Breast epithelium (tissue), 4 donors: ENCODE measurements around the gene EPB41L1. TPM values are rescaled to one million over a fixed set of nuclear protein-coding genes. Genes with fewer than 3 reads are reported as not detected.

Experiments used
- DNase-seq, 2 donors: peaks; one replicate each; pipeline ENCODE4 v3.0.0-alpha.2; 2019; ENCODE audit warnings: low spot score in 2 of 2
- H3K27ac ChIP-seq, 2 donors: fragments of 200-600 bp; sonication (generic) in 1 of 2; one replicate each; pipeline ENCODE4 v1.5.1; 2016 to 2019; ENCODE audit warnings: mild to moderate bottlenecking in 1 of 2
- H3K27me3 ChIP-seq, 2 donors: fragments of 200-600 bp; sonication (generic) in 1 of 2; one replicate each; pipeline versions ENCODE4 v1.5.1 to v1.6.0; 2017 to 2019; ENCODE audit warnings: control low read depth in 1 of 2, mild to moderate bottlenecking in 1 of 2
- H3K36me3 ChIP-seq: fragments of 200-600 bp; one replicate; pipeline ENCODE4 v1.5.1; 2019
- H3K4me1 ChIP-seq, 2 donors: fragments of 200-600 bp; sonication (generic); one replicate each; pipeline ENCODE4 v1.5.1; 2016 to 2019; ENCODE audit warnings: control low read depth in 1 of 2
- H3K4me3 ChIP-seq, 3 donors: fragments of 200-600 bp; sonication (generic); 1 replicate in 2 of 3; 2 replicates in 1 of 3; pipeline ENCODE4 v1.5.1; 2016 to 2019; ENCODE audit warnings: mild to moderate bottlenecking in 3 of 3, moderate library complexity in 2 of 3
- H3K9me3 ChIP-seq, 2 donors: fragments of 200-600 bp; sonication (generic) in 1 of 2; one replicate each; pipeline ENCODE4 v1.5.1; 2016 to 2019; ENCODE audit warnings: control low read depth in 1 of 2
- POLR2A ChIP-seq: fragments of 450-650 bp; IDR thresholded peaks from one replicate; pipeline ENCODE4 v1.6.1; 2016; ENCODE audit warnings: antibody characterized with exemption, mild to moderate bottlenecking, moderate library complexity
- POLR2AphosphoS5 ChIP-seq, 3 donors: sonication (generic); formaldehyde crosslinking; IDR thresholded peaks; one replicate each; pipeline ENCODE4 v1.6.1; 2017; ENCODE audit warnings: antibody characterized with exemption in 3 of 3
- intact Hi-C: fragments of 100-400 bp; cut with DNase I; formaldehyde crosslinking; loops from one replicate; pipeline ENCODE4 v1.15.1; 2023; ENCODE audit warnings: low total_unique reads
- total RNA-seq, 3 donors: library from RNA; depleted of rRNA; stranded (reverse); fragments of >200 nt; gene quantifications; one replicate each; pipeline ENCODE4 v1.1.0, GENCODE V29; 2016
- TF ChIP-seq, protein P1 (sequence below), 3 donors: fragments of 450-650 bp; IDR thresholded peaks; one replicate each; pipeline ENCODE4 v1.5.1; 2016 to 2017; ENCODE audit warnings: antibody characterized with exemption in 3 of 3, mild to moderate bottlenecking in 3 of 3, moderate library complexity in 3 of 3

Gene EPB41L1
- total RNA-seq, 3 donors from 2014 or later, result 37.0 to 66.4 (median 43.7) TPM

GRCh38 chr20:36266189-36266588, 111.6 kb downstream of the EPB41L1 start:
- Histone ChIP-seq H3K9me3 (no peaks in the 10 kb centered on the region), H3K4me3 (no peak overlapping the region), H3K27ac (no peak overlapping the region), H3K4me1 (no peaks in the 10 kb centered on the region), H3K36me3 (no peaks in the 10 kb centered on the region), H3K27me3 (no peaks in the 10 kb centered on the region)
- intact Hi-C loops, result no loop called here
- TF ChIP-seq, protein P1, sequence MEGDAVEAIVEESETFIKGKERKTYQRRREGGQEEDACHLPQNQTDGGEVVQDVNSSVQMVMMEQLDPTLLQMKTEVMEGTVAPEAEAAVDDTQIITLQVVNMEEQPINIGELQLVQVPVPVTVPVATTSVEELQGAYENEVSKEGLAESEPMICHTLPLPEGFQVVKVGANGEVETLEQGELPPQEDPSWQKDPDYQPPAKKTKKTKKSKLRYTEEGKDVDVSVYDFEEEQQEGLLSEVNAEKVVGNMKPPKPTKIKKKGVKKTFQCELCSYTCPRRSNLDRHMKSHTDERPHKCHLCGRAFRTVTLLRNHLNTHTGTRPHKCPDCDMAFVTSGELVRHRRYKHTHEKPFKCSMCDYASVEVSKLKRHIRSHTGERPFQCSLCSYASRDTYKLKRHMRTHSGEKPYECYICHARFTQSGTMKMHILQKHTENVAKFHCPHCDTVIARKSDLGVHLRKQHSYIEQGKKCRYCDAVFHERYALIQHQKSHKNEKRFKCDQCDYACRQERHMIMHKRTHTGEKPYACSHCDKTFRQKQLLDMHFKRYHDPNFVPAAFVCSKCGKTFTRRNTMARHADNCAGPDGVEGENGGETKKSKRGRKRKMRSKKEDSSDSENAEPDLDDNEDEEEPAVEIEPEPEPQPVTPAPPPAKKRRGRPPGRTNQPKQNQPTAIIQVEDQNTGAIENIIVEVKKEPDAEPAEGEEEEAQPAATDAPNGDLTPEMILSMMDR (IDR thresholded peaks at IDR 0.05), result no peak
- TF ChIP-seq POLR2AphosphoS5 (IDR thresholded peaks at IDR 0.05), result no peak
- no peak for DNase-seq

DNA sequence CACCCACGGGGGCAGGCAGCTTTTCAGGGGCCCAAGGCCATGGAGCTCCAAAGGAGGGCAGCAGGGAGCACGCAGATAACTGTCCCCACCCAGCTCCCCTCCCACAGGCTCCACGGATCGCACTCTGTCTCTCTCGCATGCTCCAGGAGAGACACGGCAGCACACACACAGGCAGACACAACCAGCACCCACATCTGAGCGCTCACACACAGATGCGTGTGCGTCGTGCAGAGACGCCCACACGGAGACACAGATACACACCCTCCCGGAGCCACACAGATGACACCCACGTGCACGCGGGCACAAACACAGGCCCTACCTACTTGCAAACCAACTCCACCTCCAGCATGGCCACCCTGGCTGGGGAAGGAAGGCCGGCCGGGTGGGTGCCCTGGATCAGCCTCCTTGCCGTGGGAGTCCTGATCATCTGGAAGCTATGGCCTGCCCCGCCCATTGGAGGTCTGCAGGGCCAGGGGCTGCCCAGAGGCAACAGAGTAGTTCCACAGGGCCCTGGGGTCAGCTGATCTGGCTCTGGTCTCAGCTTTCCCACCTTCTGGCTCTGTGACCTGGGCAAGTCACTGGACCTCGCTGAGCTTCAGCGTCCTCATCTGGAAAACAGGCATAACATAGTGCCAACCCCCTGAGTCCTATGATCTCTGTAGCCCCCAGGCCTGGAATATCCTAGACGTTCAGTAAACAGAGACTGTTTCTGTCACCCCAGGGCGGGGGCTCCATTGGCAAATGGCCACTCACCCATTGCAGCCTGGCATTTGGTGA, 113.3 kb downstream of the EPB41L1 start:
- TF ChIP-seq POLR2A, result no peak
- TF ChIP-seq, protein P1 (IDR thresholded peaks at IDR 0.05), result no peak
- no peak for TF ChIP-seq POLR2AphosphoS5 (IDR thresholded peaks at IDR 0.05)
- DNase-seq, result no peak
- Histone ChIP-seq H3K27me3 (no peaks in the 10 kb centered on the region), H3K4me1 (no peaks in the 10 kb centered on the region), H3K36me3 (no peaks in the 10 kb centered on the region), H3K27ac (no peak overlapping the region), H3K4me3 (no peak overlapping the region), H3K9me3 (no peaks in the 10 kb centered on the region)
- intact Hi-C loops, result no loop called here

GRCh38 chr20:36268440-36269342, 114.2 kb downstream of the EPB41L1 start:
- no peaks in the 10 kb centered on the region for H3K9me3 ChIP-seq
- H3K4me3 ChIP-seq, result no peak overlapping the region
- no peaks in the 10 kb centered on the region for H3K4me1 ChIP-seq
- intact Hi-C loops, result no loop called here
- no peaks in the 10 kb centered on the region for H3K27me3 ChIP-seq
- no peak overlapping the region for H3K27ac ChIP-seq
- H3K36me3 ChIP-seq, result no peaks in the 10 kb centered on the region
- TF ChIP-seq, protein P1 (IDR thresholded peaks at IDR 0.05), result no peak
- no peak for TF ChIP-seq POLR2AphosphoS5 (IDR thresholded peaks at IDR 0.05)
- no peak for DNase-seq

- no peak overlapping the region for H3K4me3 ChIP-seq
- no peaks in the 10 kb centered on the region for H3K9me3 ChIP-seq
- no peaks in the 10 kb centered on the region for H3K36me3 ChIP-seq
- TF ChIP-seq POLR2AphosphoS5 (IDR thresholded peaks at IDR 0.05), result no peak
- TF ChIP-seq, protein P1 (IDR thresholded peaks at IDR 0.05), result no peak
- no peak for TF ChIP-seq POLR2A
- H3K4me1 ChIP-seq, result no peaks in the 10 kb centered on the region
- no peak overlapping the region for H3K27ac ChIP-seq
- DNase-seq, result no peak
- intact Hi-C loops, result no loop called here
- H3K27me3 ChIP-seq, result peaks cover 0 to 7% of the 10 kb centered on the region in 2 donors
These were observed 115.0 kb downstream of the EPB41L1 start for GRCh38 chr20:36269507-36269906.
